OCI-M2 (cell line): ENCODE measurements around the gene KIFAP3.
A peak's percentile ranks its signal among the peaks of the same experiment; 100 is the strongest.
"Not testable (repeated sequence)": the region's sequence is repeated elsewhere in the genome, so short reads cannot be mapped to it uniquely, and the experiment has no call there.

Experiments
- DNase-seq: peaks from one replicate; lab custom pipeline; 2025; ENCODE audit not compliant: unreplicated experiment; lab: John Stamatoyannopoulos, UW

The KIFAP3 gene

GRCh38 chr1:169892176-169892926, 182.1 kb downstream of the KIFAP3 start:
- peak; percentile 15 for DNase-seq

GRCh38 chr1:169891539-169891885, 183.0 kb downstream of the KIFAP3 start:
- DNase-seq = no peak

- DNase-seq = no peak
Measured at GRCh38 chr1:169890761-169891538, 183.5 kb downstream of the KIFAP3 start.

GRCh38 chr1:169889871-169890270, 184.6 kb downstream of the KIFAP3 start:
- no peak for DNase-seq

GRCh38 chr1:169886931-169887330, 187.6 kb downstream of the KIFAP3 start:
- DNase-seq = no peak

GRCh38 chr1:169886422-169886821, 188.1 kb downstream of the KIFAP3 start:
- no peak for DNase-seq

- no peak for DNase-seq
Measured at GRCh38 chr1:169885207-169885606, 189.3 kb downstream of the KIFAP3 start.

- no peak for DNase-seq
Measured at GRCh38 chr1:169884634-169885033, 189.9 kb downstream of the KIFAP3 start.

GRCh38 chr1:169882039-169882511, 192.4 kb downstream of the KIFAP3 start:
- DNase-seq = no peak

GRCh38 chr1:169879034-169879840, 195.3 kb downstream of the KIFAP3 start:
- no peak for DNase-seq

- no peak for DNase-seq
Measured at GRCh38 chr1:169878498-169878897, 196.0 kb downstream of the KIFAP3 start.

GRCh38 chr1:169877800-169878491, 196.5 kb downstream of the KIFAP3 start:
- no peak for DNase-seq

GRCh38 chr1:169874229-169874628, 200.3 kb downstream of the KIFAP3 start:
- no peak for DNase-seq

GRCh38 chr1:169873582-169874199, 200.8 kb downstream of the KIFAP3 start:
- DNase-seq = no peak

- DNase-seq = no peak
Measured at GRCh38 chr1:169872906-169873305, 201.6 kb downstream of the KIFAP3 start.

- not testable (repeated sequence) for DNase-seq
Measured at GRCh38 chr1:169871988-169872387, 202.5 kb downstream of the KIFAP3 start.
